Measurements from ENCODE around the gene LBHD2.

Gene LBHD2

DNA sequence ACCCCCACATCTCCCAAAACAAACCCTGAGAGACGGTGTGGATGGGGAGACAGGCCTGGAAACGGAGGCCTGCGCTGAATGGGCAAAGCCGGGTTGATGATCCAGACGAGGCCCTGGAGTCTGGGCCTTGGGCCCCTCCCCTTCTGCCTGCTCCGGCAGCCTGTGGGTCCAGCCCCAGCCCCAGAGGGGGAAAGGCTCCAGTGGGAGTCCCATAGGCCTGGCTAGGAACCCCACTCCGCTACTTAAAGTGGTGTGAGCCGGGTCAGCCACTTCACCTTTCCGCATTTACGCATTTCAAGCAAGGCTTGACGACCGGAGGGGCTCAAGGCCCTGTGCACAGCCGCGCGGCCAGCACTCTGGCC is 38.6 kb downstream of the LBHD2 start:
- Histone ChIP-seq H3K27ac (replicated peaks) (peak overlapping the region; percentile 94), H3K4me3 (replicated peaks; ENCODE audit: insufficient read depth, low read length) (peak overlapping the region; percentile 73), H3K27me3 (ENCODE audit: insufficient read depth, poor library complexity, severe bottlenecking) (no peaks in the 10 kb centered on the region)
- DNase-seq (ENCODE audit: low read depth in 1 of 2, low spot score in 1 of 2), result peak in 1 of 2 experiments; percentile 46
- TF ChIP-seq, protein P1, sequence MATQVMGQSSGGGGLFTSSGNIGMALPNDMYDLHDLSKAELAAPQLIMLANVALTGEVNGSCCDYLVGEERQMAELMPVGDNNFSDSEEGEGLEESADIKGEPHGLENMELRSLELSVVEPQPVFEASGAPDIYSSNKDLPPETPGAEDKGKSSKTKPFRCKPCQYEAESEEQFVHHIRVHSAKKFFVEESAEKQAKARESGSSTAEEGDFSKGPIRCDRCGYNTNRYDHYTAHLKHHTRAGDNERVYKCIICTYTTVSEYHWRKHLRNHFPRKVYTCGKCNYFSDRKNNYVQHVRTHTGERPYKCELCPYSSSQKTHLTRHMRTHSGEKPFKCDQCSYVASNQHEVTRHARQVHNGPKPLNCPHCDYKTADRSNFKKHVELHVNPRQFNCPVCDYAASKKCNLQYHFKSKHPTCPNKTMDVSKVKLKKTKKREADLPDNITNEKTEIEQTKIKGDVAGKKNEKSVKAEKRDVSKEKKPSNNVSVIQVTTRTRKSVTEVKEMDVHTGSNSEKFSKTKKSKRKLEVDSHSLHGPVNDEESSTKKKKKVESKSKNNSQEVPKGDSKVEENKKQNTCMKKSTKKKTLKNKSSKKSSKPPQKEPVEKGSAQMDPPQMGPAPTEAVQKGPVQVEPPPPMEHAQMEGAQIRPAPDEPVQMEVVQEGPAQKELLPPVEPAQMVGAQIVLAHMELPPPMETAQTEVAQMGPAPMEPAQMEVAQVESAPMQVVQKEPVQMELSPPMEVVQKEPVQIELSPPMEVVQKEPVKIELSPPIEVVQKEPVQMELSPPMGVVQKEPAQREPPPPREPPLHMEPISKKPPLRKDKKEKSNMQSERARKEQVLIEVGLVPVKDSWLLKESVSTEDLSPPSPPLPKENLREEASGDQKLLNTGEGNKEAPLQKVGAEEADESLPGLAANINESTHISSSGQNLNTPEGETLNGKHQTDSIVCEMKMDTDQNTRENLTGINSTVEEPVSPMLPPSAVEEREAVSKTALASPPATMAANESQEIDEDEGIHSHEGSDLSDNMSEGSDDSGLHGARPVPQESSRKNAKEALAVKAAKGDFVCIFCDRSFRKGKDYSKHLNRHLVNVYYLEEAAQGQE (IDR thresholded peaks at IDR 0.05; ENCODE audit: insufficient replicate concordance, low read depth), result no peak
- TF ChIP-seq POLR2AphosphoS5 (IDR thresholded peaks at IDR 0.05; ENCODE audit: low read depth), result no peak
- TF ChIP-seq SPI1 (IDR thresholded peaks at IDR 0.05; ENCODE audit: borderline replicate concordance, low read depth), result no peak
- TF ChIP-seq, protein P2, sequence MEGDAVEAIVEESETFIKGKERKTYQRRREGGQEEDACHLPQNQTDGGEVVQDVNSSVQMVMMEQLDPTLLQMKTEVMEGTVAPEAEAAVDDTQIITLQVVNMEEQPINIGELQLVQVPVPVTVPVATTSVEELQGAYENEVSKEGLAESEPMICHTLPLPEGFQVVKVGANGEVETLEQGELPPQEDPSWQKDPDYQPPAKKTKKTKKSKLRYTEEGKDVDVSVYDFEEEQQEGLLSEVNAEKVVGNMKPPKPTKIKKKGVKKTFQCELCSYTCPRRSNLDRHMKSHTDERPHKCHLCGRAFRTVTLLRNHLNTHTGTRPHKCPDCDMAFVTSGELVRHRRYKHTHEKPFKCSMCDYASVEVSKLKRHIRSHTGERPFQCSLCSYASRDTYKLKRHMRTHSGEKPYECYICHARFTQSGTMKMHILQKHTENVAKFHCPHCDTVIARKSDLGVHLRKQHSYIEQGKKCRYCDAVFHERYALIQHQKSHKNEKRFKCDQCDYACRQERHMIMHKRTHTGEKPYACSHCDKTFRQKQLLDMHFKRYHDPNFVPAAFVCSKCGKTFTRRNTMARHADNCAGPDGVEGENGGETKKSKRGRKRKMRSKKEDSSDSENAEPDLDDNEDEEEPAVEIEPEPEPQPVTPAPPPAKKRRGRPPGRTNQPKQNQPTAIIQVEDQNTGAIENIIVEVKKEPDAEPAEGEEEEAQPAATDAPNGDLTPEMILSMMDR (IDR thresholded peaks at IDR 0.05; ENCODE audit: insufficient read depth, low read length), result no peak
- TF ChIP-seq GABPA (IDR thresholded peaks at IDR 0.05; ENCODE audit: low read depth), result no peak

DNA sequence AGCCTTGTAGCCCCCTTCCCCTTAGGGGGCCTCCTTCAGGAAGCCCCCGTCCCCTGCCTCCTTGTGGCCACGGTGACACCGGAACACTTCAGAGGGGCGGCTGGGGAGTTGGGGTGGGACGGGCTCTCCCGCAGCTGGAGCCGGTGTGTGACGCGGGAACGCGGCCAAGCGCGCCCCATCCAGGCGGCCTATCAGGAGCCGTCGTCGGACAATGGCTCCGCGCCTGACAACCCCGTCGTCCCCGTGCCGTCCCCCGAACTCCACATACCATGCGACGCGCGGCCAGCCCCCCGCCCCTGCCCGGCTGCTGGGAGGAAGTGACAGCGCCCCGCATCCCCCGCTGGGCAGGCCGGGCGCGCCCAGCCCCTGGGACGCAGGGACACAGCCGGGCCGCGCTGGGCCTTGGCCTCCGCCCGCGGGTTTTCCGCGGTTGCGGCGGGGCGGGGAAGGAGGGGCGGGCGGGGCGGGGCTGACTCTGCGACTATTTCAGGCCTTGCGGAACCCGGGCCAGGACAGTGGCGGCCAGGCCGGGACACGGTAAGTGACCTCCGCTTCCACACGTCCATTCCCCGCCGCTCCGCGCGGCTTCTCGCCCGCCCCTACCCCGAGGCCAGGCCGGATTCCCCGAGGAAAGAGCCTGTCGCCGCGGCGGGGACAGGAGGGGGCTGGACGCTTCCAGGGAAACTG is 39.1 kb downstream of the LBHD2 start, which contains the start of gene TNFAIP2:
TNFAIP2 (plus strand) TSS at position 515 of the 687 bp plus-strand sequence. CDS start 2,997 bp downstream, outside the sequence.
- Histone ChIP-seq H3K4me3 (replicated peaks; ENCODE audit: insufficient read depth, low read length) (peak within 1 kb of the TSS; percentile 73), H3K27me3 (ENCODE audit: insufficient read depth, poor library complexity, severe bottlenecking) (no peaks in the 10 kb centered on the region), H3K27ac (replicated peaks) (peak within 1 kb of the TSS; percentile 94)
- DNase-seq (ENCODE audit: low read depth in 1 of 2, low spot score in 1 of 2), result peak; percentile 66 to 78
- no peak for TF ChIP-seq SPI1 (IDR thresholded peaks at IDR 0.05; ENCODE audit: borderline replicate concordance, low read depth)
- peak; percentile 54; the same call in 1 of the 2 replicates for TF ChIP-seq POLR2AphosphoS5 (IDR thresholded peaks at IDR 0.05; ENCODE audit: low read depth)

DNA sequence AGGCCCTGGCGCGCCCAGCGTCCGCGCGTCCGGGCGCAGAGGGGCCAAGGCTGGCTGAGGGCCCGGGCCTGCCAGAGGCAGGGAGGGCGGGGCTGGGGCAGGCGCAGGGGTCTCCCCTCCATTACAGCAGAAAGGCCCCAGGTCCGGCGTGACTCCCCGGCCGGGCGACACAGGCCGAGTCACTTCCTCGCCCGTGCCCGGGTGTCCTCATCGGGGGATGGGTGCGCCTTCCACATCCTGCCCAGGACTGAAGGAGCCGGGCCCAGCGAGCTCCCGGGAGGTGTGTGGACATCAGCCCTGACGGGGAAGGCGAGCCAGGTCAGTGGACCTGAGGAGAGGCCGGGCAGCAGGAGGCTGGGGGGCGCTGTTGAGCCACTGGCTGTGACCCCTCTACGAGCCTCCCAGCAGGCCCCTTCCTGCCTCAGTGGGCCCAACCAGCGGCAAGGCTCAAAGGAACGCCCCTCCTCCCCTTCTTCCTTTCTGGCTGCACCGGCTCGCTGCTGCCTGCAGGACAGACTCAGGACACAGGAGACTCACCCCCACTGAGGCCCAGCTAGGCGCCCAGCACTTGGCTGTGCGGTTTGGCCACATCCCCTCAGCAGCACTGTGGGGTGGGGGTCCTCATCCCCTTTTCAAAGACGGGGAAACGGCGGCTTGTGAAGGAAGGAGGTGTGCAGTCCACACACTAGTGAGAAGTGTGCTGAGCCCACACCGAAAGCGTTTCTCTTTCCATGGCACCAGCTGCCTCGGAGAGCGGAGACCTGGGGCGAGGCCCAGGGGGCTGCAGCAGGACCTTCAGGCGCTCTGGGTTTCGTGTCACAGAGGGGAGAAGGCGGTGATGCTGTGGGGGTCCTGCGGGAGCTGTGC is 39.9 kb downstream of the LBHD2 start:
- DNase-seq (ENCODE audit: low read depth in 1 of 2, low spot score in 1 of 2), result peak; percentile 48 to 59
- Histone ChIP-seq H3K27ac (replicated peaks) (peak overlapping the region; percentile 94), H3K4me3 (replicated peaks; ENCODE audit: insufficient read depth, low read length) (peak overlapping the region; percentile 73), H3K27me3 (ENCODE audit: insufficient read depth, poor library complexity, severe bottlenecking) (no peaks in the 10 kb centered on the region)
- TF ChIP-seq, protein P2 (IDR thresholded peaks at IDR 0.05; ENCODE audit: insufficient read depth, low read length), result no peak
- TF ChIP-seq POLR2AphosphoS5 (IDR thresholded peaks at IDR 0.05; ENCODE audit: low read depth), result no peak
- no peak for TF ChIP-seq SPI1 (IDR thresholded peaks at IDR 0.05; ENCODE audit: borderline replicate concordance, low read depth)

DNA sequence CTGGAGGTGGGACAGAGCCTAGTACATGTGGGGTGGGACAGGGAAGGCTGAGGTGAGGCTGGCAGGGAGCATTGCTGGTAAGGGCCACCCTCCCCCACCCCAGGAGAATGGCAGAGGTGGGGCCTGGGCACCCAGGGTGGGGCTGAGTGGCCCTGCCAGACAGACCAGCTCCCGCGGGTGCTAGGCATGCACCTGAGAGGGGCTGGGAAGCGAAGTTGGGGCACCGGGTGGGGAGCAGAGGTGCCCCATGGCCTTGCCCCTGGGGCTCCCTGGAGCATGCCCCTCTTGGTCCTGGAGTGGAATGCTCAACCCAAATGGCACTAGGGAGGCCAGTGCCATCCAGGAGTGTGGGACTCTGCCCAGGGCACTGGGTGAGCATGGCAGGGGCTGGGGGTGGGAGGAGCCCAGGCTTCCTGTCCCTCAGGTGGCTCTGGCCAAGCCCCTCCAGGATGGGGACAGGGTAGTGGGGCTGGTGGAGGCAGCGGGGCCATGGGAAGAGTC is 40.5 kb downstream of the LBHD2 start:
- no peak for DNase-seq (ENCODE audit: low read depth in 1 of 2, low spot score in 1 of 2)
- Histone ChIP-seq H3K27ac (replicated peaks) (peak overlapping the region; percentile 94), H3K4me3 (replicated peaks; ENCODE audit: insufficient read depth, low read length) (peak overlapping the region; percentile 73), H3K27me3 (ENCODE audit: insufficient read depth, poor library complexity, severe bottlenecking) (no peaks in the 10 kb centered on the region)
- TF ChIP-seq POLR2AphosphoS5 (IDR thresholded peaks at IDR 0.05; ENCODE audit: low read depth) (no peak), GABPA (IDR thresholded peaks at IDR 0.05; ENCODE audit: low read depth) (no peak), SPI1 (IDR thresholded peaks at IDR 0.05; ENCODE audit: borderline replicate concordance, low read depth) (no peak)
- TF ChIP-seq, protein P2 (IDR thresholded peaks at IDR 0.05; ENCODE audit: insufficient read depth, low read length), result no peak
- TF ChIP-seq, protein P1 (IDR thresholded peaks at IDR 0.05; ENCODE audit: insufficient replicate concordance, low read depth), result no peak

Measured in HL-60 (cell line).